ENCODE results near the gene ZNF783.

The ZNF783 gene

GRCh38 chr7:149253665-149254064 lies 8.3 kb upstream of the ZNF783 start:
- Histone ChIP-seq H2AK5ac (ENCODE audit: low read length) (no peak overlapping the region), H3K4me1 (ENCODE audit: control insufficient read depth in 1 of 2, insufficient read depth in 2 of 2, low read length in 2 of 2) (peaks cover 0 to 3% of the 10 kb centered on the region in 2 experiments), H3K27me3 (ENCODE audit: insufficient read depth, low read length) (no peaks in the 10 kb centered on the region), H4K8ac (ENCODE audit: low read depth, low read length) (no peak overlapping the region), H4K12ac (ENCODE audit: low read depth, low read length) (no peak overlapping the region), H3K27ac (ENCODE audit: low read depth, low read length) (no peak overlapping the region), H3K18ac (ENCODE audit: low read length) (no peak overlapping the region), H3K9ac (ENCODE audit: low read length) (no peak overlapping the region), H3K14ac (ENCODE audit: low read length) (no peak overlapping the region), H3K9me3 (ENCODE audit: insufficient read depth, low read depth, low read length) (no peaks in the 10 kb centered on the region), H3K36me3 (ENCODE audit: control insufficient read depth in 1 of 2, insufficient read depth in 2 of 2, low read length in 2 of 2) (peaks cover 36 to 45% of the 10 kb centered on the region in 2 experiments), H3K4ac (ENCODE audit: low read depth, low read length) (no peak overlapping the region), H2BK120ac (ENCODE audit: insufficient read depth, low read length, poor library complexity) (no peak overlapping the region), H3K79me2 (ENCODE audit: control insufficient read depth, insufficient read depth, low read length, poor library complexity) (no peaks in the 10 kb centered on the region), H3K79me1 (ENCODE audit: low read length) (no peaks in the 10 kb centered on the region), H2BK12ac (ENCODE audit: low read length) (no peak overlapping the region), H3K23ac (ENCODE audit: low read length) (no peak overlapping the region), H3K4me3 (ENCODE audit: low read depth, low read length) (no peak overlapping the region), H4K91ac (ENCODE audit: low read depth, low read length) (no peak overlapping the region), H2AFZ (ENCODE audit: insufficient read depth, low read length, poor library complexity) (no peak overlapping the region), H2BK5ac (ENCODE audit: low read depth, low read length, poor library complexity) (no peak overlapping the region), H3K4me2 (ENCODE audit: low read length) (no peak overlapping the region)
- peak; percentile 66 to 74 for DNase-seq
- no CpG with 5 or more reads among the region's 7 CpGs for WGBS (ENCODE audit: extremely low coverage, insufficient coverage, insufficient read length)

DNA sequence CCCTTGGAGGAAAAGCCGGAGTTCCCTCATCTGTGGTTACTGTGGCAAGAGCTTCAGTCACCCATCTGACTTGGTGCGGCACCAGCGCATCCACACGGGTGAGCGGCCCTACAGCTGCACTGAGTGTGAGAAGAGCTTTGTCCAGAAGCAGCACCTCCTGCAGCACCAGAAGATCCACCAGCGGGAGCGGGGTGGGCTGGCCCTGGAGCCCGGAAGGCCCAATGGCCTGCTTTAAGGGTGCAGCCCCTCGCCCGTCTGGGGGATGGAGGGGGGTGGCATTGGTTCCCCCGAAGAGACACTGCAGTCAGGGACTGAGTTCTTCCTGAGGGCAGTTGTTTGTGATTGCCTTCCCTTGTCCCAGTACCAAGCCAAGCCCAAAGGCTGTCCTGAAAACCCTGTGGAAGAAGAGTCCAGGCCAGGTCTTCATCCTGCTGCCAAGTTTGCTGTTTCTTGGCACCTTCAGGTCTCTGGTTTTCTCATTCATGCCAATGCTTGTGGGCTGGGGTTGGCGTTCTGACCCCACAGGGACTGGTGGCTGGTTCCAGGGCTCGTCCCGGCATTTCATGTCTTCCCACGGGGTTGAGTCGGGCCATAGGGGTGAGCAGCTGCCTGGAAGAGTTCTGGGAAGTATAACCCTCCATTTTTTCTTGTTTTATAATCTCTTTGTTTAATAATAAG lies 7.7 kb upstream of the ZNF783 start:
- no peak overlapping the region for H3K4me2 ChIP-seq (ENCODE audit: low read length)

GRCh38 chr7:149255174-149255573 lies 6.8 kb upstream of the ZNF783 start:
- Histone ChIP-seq H2BK120ac (ENCODE audit: insufficient read depth, low read length, poor library complexity) (no peak overlapping the region), H3K4ac (ENCODE audit: low read depth, low read length) (no peak overlapping the region), H3K23ac (ENCODE audit: low read length) (no peak overlapping the region), H3K79me2 (ENCODE audit: control insufficient read depth, insufficient read depth, low read length, poor library complexity) (no peaks in the 10 kb centered on the region), H4K91ac (ENCODE audit: low read depth, low read length) (no peak overlapping the region), H3K27ac (ENCODE audit: low read depth, low read length) (no peak overlapping the region), H3K36me3 (ENCODE audit: control insufficient read depth in 1 of 2, insufficient read depth in 2 of 2, low read length in 2 of 2) (peaks cover 35 to 45% of the 10 kb centered on the region in 2 experiments), H3K4me2 (ENCODE audit: low read length) (no peak overlapping the region), H4K8ac (ENCODE audit: low read depth, low read length) (no peak overlapping the region), H2AK5ac (ENCODE audit: low read length) (no peak overlapping the region), H2BK5ac (ENCODE audit: low read depth, low read length, poor library complexity) (no peak overlapping the region), H3K4me1 (ENCODE audit: control insufficient read depth in 1 of 2, insufficient read depth in 2 of 2, low read length in 2 of 2) (peaks cover 0 to 3% of the 10 kb centered on the region in 2 experiments), H3K9me3 (ENCODE audit: insufficient read depth, low read depth, low read length) (no peaks in the 10 kb centered on the region), H3K27me3 (ENCODE audit: insufficient read depth, low read length) (no peaks in the 10 kb centered on the region), H2BK12ac (ENCODE audit: low read length) (no peak overlapping the region), H4K12ac (ENCODE audit: low read depth, low read length) (no peak overlapping the region), H3K18ac (ENCODE audit: low read length) (no peak overlapping the region), H3K9ac (ENCODE audit: low read length) (no peak overlapping the region), H3K79me1 (ENCODE audit: low read length) (no peaks in the 10 kb centered on the region), H3K14ac (ENCODE audit: low read length) (no peak overlapping the region), H3K4me3 (ENCODE audit: low read depth, low read length) (no peak overlapping the region), H2AFZ (ENCODE audit: insufficient read depth, low read length, poor library complexity) (no peak overlapping the region)
- DNase-seq = no peak
- no CpG with 5 or more reads among the region's 5 CpGs for WGBS (ENCODE audit: extremely low coverage, insufficient coverage, insufficient read length)

More for the DNA sequence above, 7.7 kb upstream of the ZNF783 start:
- no peaks in the 10 kb centered on the region for H3K9me3 ChIP-seq (ENCODE audit: insufficient read depth, low read depth, low read length)
- no peak overlapping the region for H3K9ac ChIP-seq (ENCODE audit: low read length)
- no peaks in the 10 kb centered on the region for H3K79me2 ChIP-seq (ENCODE audit: control insufficient read depth, insufficient read depth, low read length, poor library complexity)
- no peak overlapping the region for H4K12ac ChIP-seq (ENCODE audit: low read depth, low read length)
- no peak overlapping the region for H2AFZ ChIP-seq (ENCODE audit: insufficient read depth, low read length, poor library complexity)
- no peak overlapping the region for H4K8ac ChIP-seq (ENCODE audit: low read depth, low read length)
- no peak overlapping the region for H3K27ac ChIP-seq (ENCODE audit: low read depth, low read length)
- peaks cover 36 to 45% of the 10 kb centered on the region in 2 experiments for H3K36me3 ChIP-seq (ENCODE audit: control insufficient read depth in 1 of 2, insufficient read depth in 2 of 2, low read length in 2 of 2)
- H3K27me3 ChIP-seq (ENCODE audit: insufficient read depth, low read length) = no peaks in the 10 kb centered on the region
- H3K14ac ChIP-seq (ENCODE audit: low read length) = no peak overlapping the region
- no peak overlapping the region for H2BK5ac ChIP-seq (ENCODE audit: low read depth, low read length, poor library complexity)
- no peak overlapping the region for H3K4ac ChIP-seq (ENCODE audit: low read depth, low read length)
- no peak overlapping the region for H3K18ac ChIP-seq (ENCODE audit: low read length)
- no peak overlapping the region for H3K4me3 ChIP-seq (ENCODE audit: low read depth, low read length)
- H2BK12ac ChIP-seq (ENCODE audit: low read length) = no peak overlapping the region
- H3K23ac ChIP-seq (ENCODE audit: low read length) = no peak overlapping the region
- DNase-seq = no peak
- peaks cover 0 to 3% of the 10 kb centered on the region in 2 experiments for H3K4me1 ChIP-seq (ENCODE audit: control insufficient read depth in 1 of 2, insufficient read depth in 2 of 2, low read length in 2 of 2)
- H3K79me1 ChIP-seq (ENCODE audit: low read length) = no peaks in the 10 kb centered on the region
- no peak overlapping the region for H4K91ac ChIP-seq (ENCODE audit: low read depth, low read length)
- no peak overlapping the region for H2BK120ac ChIP-seq (ENCODE audit: insufficient read depth, low read length, poor library complexity)
- no peak overlapping the region for H2AK5ac ChIP-seq (ENCODE audit: low read length)
- WGBS (ENCODE audit: extremely low coverage, insufficient coverage, insufficient read length) = no CpG with 5 or more reads among the region's 16 CpGs

DNA sequence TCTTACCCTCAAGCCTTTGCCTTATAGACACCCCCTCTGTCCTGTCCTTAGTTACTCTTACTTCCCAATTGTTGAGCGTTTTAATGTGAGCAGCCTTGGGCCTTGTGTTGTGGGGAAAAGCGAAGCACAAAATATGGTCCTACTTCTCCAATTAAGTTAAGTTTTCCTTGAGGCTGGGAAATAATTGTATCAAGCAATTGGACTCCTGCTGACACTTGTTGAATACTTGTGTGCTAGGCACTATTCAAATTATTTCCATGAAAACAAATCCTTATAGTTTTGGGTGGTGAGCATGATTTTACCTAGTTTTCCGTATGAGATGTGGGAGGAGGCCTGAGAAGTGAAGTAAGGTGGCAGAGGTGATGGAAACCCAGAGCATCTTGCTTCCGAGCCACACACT lies 5.4 kb upstream of the ZNF783 start:
- no peaks in the 10 kb centered on the region for H3K9me3 ChIP-seq (ENCODE audit: insufficient read depth, low read depth, low read length)
- no peak overlapping the region for H3K23ac ChIP-seq (ENCODE audit: low read length)
- no peak for DNase-seq
- H3K79me2 ChIP-seq (ENCODE audit: control insufficient read depth, insufficient read depth, low read length, poor library complexity) = no peaks in the 10 kb centered on the region
- H2BK120ac ChIP-seq (ENCODE audit: insufficient read depth, low read length, poor library complexity) = no peak overlapping the region
- no peak overlapping the region for H3K14ac ChIP-seq (ENCODE audit: low read length)
- H3K27ac ChIP-seq (ENCODE audit: low read depth, low read length) = no peak overlapping the region
- peaks cover 26 to 37% of the 10 kb centered on the region in 2 experiments for H3K36me3 ChIP-seq (ENCODE audit: control insufficient read depth in 1 of 2, insufficient read depth in 2 of 2, low read length in 2 of 2)
- no peak overlapping the region for H3K18ac ChIP-seq (ENCODE audit: low read length)
- H3K4me2 ChIP-seq (ENCODE audit: low read length) = no peak overlapping the region
- no peak overlapping the region for H4K91ac ChIP-seq (ENCODE audit: low read depth, low read length)
- no peak overlapping the region for H2AFZ ChIP-seq (ENCODE audit: insufficient read depth, low read length, poor library complexity)
- H3K9ac ChIP-seq (ENCODE audit: low read length) = no peak overlapping the region
- no peak overlapping the region for H2BK12ac ChIP-seq (ENCODE audit: low read length)
- no peak overlapping the region for H3K4ac ChIP-seq (ENCODE audit: low read depth, low read length)
- WGBS (ENCODE audit: extremely low coverage, insufficient coverage, insufficient read length) = no CpG with 5 or more reads among the region's 4 CpGs
- H3K4me3 ChIP-seq (ENCODE audit: low read depth, low read length) = no peak overlapping the region
- no peak overlapping the region for H2BK5ac ChIP-seq (ENCODE audit: low read depth, low read length, poor library complexity)
- H3K79me1 ChIP-seq (ENCODE audit: low read length) = peaks cover under 1% of the 10 kb centered on the region
- peaks cover 0 to 3% of the 10 kb centered on the region in 2 experiments for H3K4me1 ChIP-seq (ENCODE audit: control insufficient read depth in 1 of 2, insufficient read depth in 2 of 2, low read length in 2 of 2)
- no peak overlapping the region for H2AK5ac ChIP-seq (ENCODE audit: low read length)
- no peak overlapping the region for H4K8ac ChIP-seq (ENCODE audit: low read depth, low read length)
- H4K12ac ChIP-seq (ENCODE audit: low read depth, low read length) = no peak overlapping the region
- H3K27me3 ChIP-seq (ENCODE audit: insufficient read depth, low read length) = no peaks in the 10 kb centered on the region

All from trophoblast cell (in vitro differentiated cells and primary cell).